GM18870 (cell line): Measurements from ENCODE around the gene RRBP1.

ENCODE experiments used
- ATAC-seq: cut with Tn5 transposase; IDR thresholded peaks from one replicate; pipeline ENCODE4 v1.9.1; 2021; ENCODE audit warnings: moderate library complexity; ENCODE audit not compliant: unreplicated experiment

RRBP1 gene

GRCh38 chr20:17683218-17684076, 1.4 kb upstream of the RRBP1 start:
- ATAC-seq: no peak

GRCh38 chr20:17682889-17683198, 802 bp upstream of the RRBP1 start:
- ATAC-seq: no peak

- ATAC-seq: no peak
Observed at GRCh38 chr20:17681726-17682102, 328 bp downstream of the RRBP1 start.

- no peak for ATAC-seq
Observed at GRCh38 chr20:17680836-17681725, 961 bp downstream of the RRBP1 start.

- ATAC-seq: no peak
Observed at GRCh38 chr20:17679941-17680835, 1.9 kb downstream of the RRBP1 start.

GRCh38 chr20:17678886-17679285, 3.2 kb downstream of the RRBP1 start:
- no peak for ATAC-seq

- no peak for ATAC-seq
Observed at GRCh38 chr20:17678295-17678694, 3.7 kb downstream of the RRBP1 start.

- ATAC-seq: no peak
Observed at GRCh38 chr20:17676942-17677341, 5.1 kb downstream of the RRBP1 start.

- ATAC-seq: no peak
Observed at GRCh38 chr20:17676378-17676759, 5.7 kb downstream of the RRBP1 start.

- no peak for ATAC-seq
Observed at GRCh38 chr20:17675519-17676377, 6.3 kb downstream of the RRBP1 start.

GRCh38 chr20:17674722-17675518, 7.1 kb downstream of the RRBP1 start:
- ATAC-seq: no peak

- ATAC-seq: no peak
Observed at GRCh38 chr20:17673084-17673483, 9.0 kb downstream of the RRBP1 start.

- no peak for ATAC-seq
Observed at GRCh38 chr20:17671565-17671964, 10.5 kb downstream of the RRBP1 start.

- no peak for ATAC-seq
Observed at GRCh38 chr20:17671011-17671410, 11.0 kb downstream of the RRBP1 start.

- no peak for ATAC-seq
Observed at GRCh38 chr20:17669306-17669931, 12.6 kb downstream of the RRBP1 start.

GRCh38 chr20:17668432-17668831, 13.6 kb downstream of the RRBP1 start:
- ATAC-seq: no peak

- no peak for ATAC-seq
Observed at GRCh38 chr20:17667445-17667844, 14.6 kb downstream of the RRBP1 start.

GRCh38 chr20:17666481-17666880, 15.6 kb downstream of the RRBP1 start:
- no peak for ATAC-seq

- ATAC-seq: no peak
Observed at GRCh38 chr20:17665756-17666155, 16.3 kb downstream of the RRBP1 start.
